MM.1S (cell line): ENCODE data around the gene RRP12.

Source experiments
- CTCF ChIP-seq: fragments of 300-600 bp; sonication (generic); IDR thresholded peaks from 2 replicates; pipeline ENCODE4 v1.5.1; 2016; ENCODE audit warnings: antibody characterized with exemption, low read length, mixed read lengths
- EZH2 ChIP-seq: fragments of 300-600 bp; sonication (generic); optimal IDR thresholded peaks from 2 replicates; pipeline ENCODE3; 2017; ENCODE audit warnings: low read depth, mild to moderate bottlenecking, antibody characterized with exemption, low read length, mixed read lengths

DNA sequence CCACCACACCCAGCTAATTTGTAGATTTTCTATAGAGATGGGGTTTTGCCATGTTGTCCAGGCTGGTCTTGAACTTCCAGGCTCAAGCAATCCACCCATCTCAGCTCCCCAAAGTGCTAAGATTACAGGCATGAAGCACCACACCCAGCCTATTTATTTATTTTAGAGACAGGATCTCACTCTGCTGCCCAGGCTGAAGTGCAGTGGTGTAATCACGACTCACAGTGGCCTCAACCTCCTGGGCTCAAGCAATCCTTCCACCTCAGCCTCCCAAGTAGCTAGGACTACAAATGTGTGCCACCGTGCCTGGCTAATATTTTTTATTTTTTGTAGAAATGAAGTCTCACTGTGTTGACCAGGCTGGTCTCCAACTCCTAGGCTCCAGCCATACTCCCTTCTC is 59.7 kb downstream of the RRP12 start:
- TF ChIP-seq CTCF (no peak), EZH2 (no peak)
